Measurements from ENCODE around the gene P2RY12.

Gene P2RY12

GRCh38 chr3:151321526-151321925, 63.0 kb downstream of the P2RY12 start:
- no peaks in the 10 kb centered on the region for H3K4me1 ChIP-seq (ENCODE audit: insufficient read depth, low read length)
- no peak overlapping the region for H3K4me3 ChIP-seq (ENCODE audit: low read depth in 1 of 2, low read length in 2 of 2)
- no peaks in the 10 kb centered on the region for H4K20me1 ChIP-seq (ENCODE audit: insufficient read depth, low read length)
- H3K9me3 ChIP-seq (ENCODE audit: insufficient read depth, low read length, severe bottlenecking) = no peaks in the 10 kb centered on the region
- no peak for DNase-seq
- H3K79me2 ChIP-seq (ENCODE audit: insufficient read depth, low read length) = no peaks in the 10 kb centered on the region
- H3K27me3 ChIP-seq (ENCODE audit: insufficient read depth, low read length, poor library complexity) = no peaks in the 10 kb centered on the region
- H3K27ac ChIP-seq (ENCODE audit: low read length) = no peak overlapping the region
- H2AFZ ChIP-seq (ENCODE audit: low read depth, low read length) = no peak overlapping the region
- no peak overlapping the region for H3K4me2 ChIP-seq (ENCODE audit: insufficient read depth, low read length)
- no peak overlapping the region for H3K9ac ChIP-seq (ENCODE audit: low read depth, low read length)
- TF ChIP-seq, protein P1, sequence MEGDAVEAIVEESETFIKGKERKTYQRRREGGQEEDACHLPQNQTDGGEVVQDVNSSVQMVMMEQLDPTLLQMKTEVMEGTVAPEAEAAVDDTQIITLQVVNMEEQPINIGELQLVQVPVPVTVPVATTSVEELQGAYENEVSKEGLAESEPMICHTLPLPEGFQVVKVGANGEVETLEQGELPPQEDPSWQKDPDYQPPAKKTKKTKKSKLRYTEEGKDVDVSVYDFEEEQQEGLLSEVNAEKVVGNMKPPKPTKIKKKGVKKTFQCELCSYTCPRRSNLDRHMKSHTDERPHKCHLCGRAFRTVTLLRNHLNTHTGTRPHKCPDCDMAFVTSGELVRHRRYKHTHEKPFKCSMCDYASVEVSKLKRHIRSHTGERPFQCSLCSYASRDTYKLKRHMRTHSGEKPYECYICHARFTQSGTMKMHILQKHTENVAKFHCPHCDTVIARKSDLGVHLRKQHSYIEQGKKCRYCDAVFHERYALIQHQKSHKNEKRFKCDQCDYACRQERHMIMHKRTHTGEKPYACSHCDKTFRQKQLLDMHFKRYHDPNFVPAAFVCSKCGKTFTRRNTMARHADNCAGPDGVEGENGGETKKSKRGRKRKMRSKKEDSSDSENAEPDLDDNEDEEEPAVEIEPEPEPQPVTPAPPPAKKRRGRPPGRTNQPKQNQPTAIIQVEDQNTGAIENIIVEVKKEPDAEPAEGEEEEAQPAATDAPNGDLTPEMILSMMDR (IDR thresholded peaks at IDR 0.05; ENCODE audit: borderline replicate concordance, extremely low read depth, low read length, poor library complexity, severe bottlenecking) = no peak
- TF ChIP-seq EZH2 (IDR thresholded peaks at IDR 0.05; ENCODE audit: borderline replicate concordance, low read depth, low read length, severe bottlenecking) = no peak
- H3K36me3 ChIP-seq (ENCODE audit: insufficient read depth, low read length) = no peaks in the 10 kb centered on the region
- ATAC-seq (ENCODE audit: insufficient read depth, low read depth) = no peak

- Histone ChIP-seq H3K27ac (ENCODE audit: low read length) (no peak overlapping the region), H3K9me3 (ENCODE audit: insufficient read depth, low read length, severe bottlenecking) (no peaks in the 10 kb centered on the region), H3K4me2 (ENCODE audit: insufficient read depth, low read length) (no peak overlapping the region), H3K36me3 (ENCODE audit: insufficient read depth, low read length) (no peaks in the 10 kb centered on the region), H4K20me1 (ENCODE audit: insufficient read depth, low read length) (no peaks in the 10 kb centered on the region), H3K9ac (ENCODE audit: low read depth, low read length) (no peak overlapping the region), H3K4me3 (ENCODE audit: low read depth in 1 of 2, low read length in 2 of 2) (no peak overlapping the region), H3K27me3 (ENCODE audit: insufficient read depth, low read length, poor library complexity) (no peaks in the 10 kb centered on the region), H3K4me1 (ENCODE audit: insufficient read depth, low read length) (no peaks in the 10 kb centered on the region), H3K79me2 (ENCODE audit: insufficient read depth, low read length) (no peaks in the 10 kb centered on the region), H2AFZ (ENCODE audit: low read depth, low read length) (no peak overlapping the region)
- no peak for TF ChIP-seq EZH2 (IDR thresholded peaks at IDR 0.05; ENCODE audit: borderline replicate concordance, low read depth, low read length, severe bottlenecking)
- TF ChIP-seq, protein P1 (IDR thresholded peaks at IDR 0.05; ENCODE audit: borderline replicate concordance, extremely low read depth, low read length, poor library complexity, severe bottlenecking) = no peak
- ATAC-seq (ENCODE audit: insufficient read depth, low read depth) = no peak
- no peak for DNase-seq
These were observed 64.4 kb downstream of the P2RY12 start for GRCh38 chr3:151320131-151320530.

DNA sequence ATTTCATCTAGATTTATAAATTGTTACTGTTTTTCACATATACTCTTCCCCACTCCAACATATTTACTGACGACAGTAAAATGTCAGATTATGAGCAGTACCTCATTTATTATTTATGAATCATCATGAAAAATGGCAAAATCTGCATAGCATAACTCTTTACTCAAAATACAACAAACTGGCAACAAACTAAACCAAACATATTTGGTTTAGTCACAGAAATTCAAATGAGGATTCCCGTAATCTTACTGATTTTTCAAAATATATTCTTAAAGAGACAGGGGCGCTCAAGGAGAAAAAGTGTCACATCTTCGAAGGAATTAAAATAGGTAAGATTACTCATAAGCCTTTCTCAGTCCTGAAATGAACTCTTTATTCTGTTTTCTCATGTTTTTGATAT, 64.9 kb downstream of the P2RY12 start:
- Histone ChIP-seq H3K9me3 (ENCODE audit: insufficient read depth, low read length, severe bottlenecking) (no peaks in the 10 kb centered on the region), H3K27me3 (ENCODE audit: insufficient read depth, low read length, poor library complexity) (no peaks in the 10 kb centered on the region), H3K4me2 (ENCODE audit: insufficient read depth, low read length) (no peak overlapping the region), H4K20me1 (ENCODE audit: insufficient read depth, low read length) (no peaks in the 10 kb centered on the region), H2AFZ (ENCODE audit: low read depth, low read length) (no peak overlapping the region), H3K4me3 (ENCODE audit: low read depth in 1 of 2, low read length in 2 of 2) (no peak overlapping the region), H3K9ac (ENCODE audit: low read depth, low read length) (no peak overlapping the region), H3K27ac (ENCODE audit: low read length) (no peak overlapping the region), H3K79me2 (ENCODE audit: insufficient read depth, low read length) (no peaks in the 10 kb centered on the region), H3K36me3 (ENCODE audit: insufficient read depth, low read length) (no peaks in the 10 kb centered on the region), H3K4me1 (ENCODE audit: insufficient read depth, low read length) (no peaks in the 10 kb centered on the region)
- no peak for ATAC-seq (ENCODE audit: insufficient read depth, low read depth)
- DNase-seq = no peak
- TF ChIP-seq EZH2 (IDR thresholded peaks at IDR 0.05; ENCODE audit: borderline replicate concordance, low read depth, low read length, severe bottlenecking) = no peak
- TF ChIP-seq, protein P1 (IDR thresholded peaks at IDR 0.05; ENCODE audit: borderline replicate concordance, extremely low read depth, low read length, poor library complexity, severe bottlenecking) = no peak

DNA sequence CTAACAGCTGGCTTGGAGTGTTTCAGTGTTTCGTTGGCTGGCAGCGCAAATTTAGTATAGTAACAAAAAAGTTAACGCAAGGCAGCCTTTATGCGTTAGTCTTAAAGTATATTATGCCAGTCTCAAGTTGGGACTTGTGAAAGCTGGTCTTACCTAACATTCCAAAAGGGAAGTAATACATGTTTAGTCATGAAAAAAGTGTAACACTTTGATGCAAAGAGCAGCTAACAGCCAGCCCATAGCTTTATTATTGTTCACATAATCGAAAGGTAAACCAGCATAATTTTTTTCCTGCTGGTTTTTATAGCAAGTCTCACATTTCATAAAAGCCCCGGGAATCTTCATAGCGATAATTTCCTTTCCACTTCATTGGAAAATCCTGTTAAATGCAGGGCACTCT, 65.6 kb downstream of the P2RY12 start:
- H3K4me1 ChIP-seq (ENCODE audit: insufficient read depth, low read length) = no peaks in the 10 kb centered on the region
- no peaks in the 10 kb centered on the region for H4K20me1 ChIP-seq (ENCODE audit: insufficient read depth, low read length)
- TF ChIP-seq, protein P1 (IDR thresholded peaks at IDR 0.05; ENCODE audit: borderline replicate concordance, extremely low read depth, low read length, poor library complexity, severe bottlenecking) = no peak
- no peak for TF ChIP-seq EZH2 (IDR thresholded peaks at IDR 0.05; ENCODE audit: borderline replicate concordance, low read depth, low read length, severe bottlenecking)
- H3K27me3 ChIP-seq (ENCODE audit: insufficient read depth, low read length, poor library complexity) = no peaks in the 10 kb centered on the region
- ATAC-seq (ENCODE audit: insufficient read depth, low read depth) = no peak
- no peaks in the 10 kb centered on the region for H3K36me3 ChIP-seq (ENCODE audit: insufficient read depth, low read length)
- H3K9me3 ChIP-seq (ENCODE audit: insufficient read depth, low read length, severe bottlenecking) = no peaks in the 10 kb centered on the region
- no peak overlapping the region for H2AFZ ChIP-seq (ENCODE audit: low read depth, low read length)
- no peak overlapping the region for H3K27ac ChIP-seq (ENCODE audit: low read length)
- H3K4me2 ChIP-seq (ENCODE audit: insufficient read depth, low read length) = no peak overlapping the region
- no peak overlapping the region for H3K9ac ChIP-seq (ENCODE audit: low read depth, low read length)
- H3K4me3 ChIP-seq (ENCODE audit: low read depth in 1 of 2, low read length in 2 of 2) = no peak overlapping the region
- no peak for DNase-seq
- no peaks in the 10 kb centered on the region for H3K79me2 ChIP-seq (ENCODE audit: insufficient read depth, low read length)

All from DND-41 (cell line).